Liver (tissue), 9 donors: ENCODE results near the gene SERPINA4. TPM values are rescaled to one million over a fixed set of nuclear protein-coding genes. Genes with fewer than 3 reads are reported as not detected.

Source experiments
- DNase-seq: peaks from one replicate; pipeline ENCODE4 v3.0.0-alpha.2; 2017; ENCODE audit warnings: low spot score
- H3K27ac ChIP-seq, 2 donors: one replicate each; pipeline ENCODE4 v1.7.0; 2013; ENCODE audit warnings: inconsistent platforms in 2 of 2, low read length in 2 of 2, control low read depth in 1 of 2, low read depth in 1 of 2, mild to moderate bottlenecking in 1 of 2
- H3K27me3 ChIP-seq, 4 donors: one replicate each; pipeline versions ENCODE4 v1.6.1 to v1.7.0; 2013; ENCODE audit warnings: low read length in 3 of 4, inconsistent platforms in 1 of 4, mild to moderate bottlenecking in 1 of 4, moderate library complexity in 1 of 4; ENCODE audit not compliant: control insufficient read depth in 4 of 4, insufficient read depth in 4 of 4
- H3K36me3 ChIP-seq, 4 donors: one replicate each; pipeline versions ENCODE4 v1.6.1 to v1.7.0; 2013; ENCODE audit warnings: low read length in 3 of 4, mild to moderate bottlenecking in 3 of 4, low read depth in 1 of 4, moderate library complexity in 1 of 4; ENCODE audit not compliant: control insufficient read depth in 4 of 4, insufficient read depth in 3 of 4
- H3K4me1 ChIP-seq, 4 donors: one replicate each; pipeline versions ENCODE4 v1.6.1 to v1.7.0; 2013; ENCODE audit warnings: low read length in 3 of 4, mild to moderate bottlenecking in 3 of 4, moderate library complexity in 1 of 4; ENCODE audit not compliant: control insufficient read depth in 4 of 4, insufficient read depth in 4 of 4
- H3K4me3 ChIP-seq, 3 donors: one replicate each; pipeline versions ENCODE4 v1.6.1 to v1.7.0; 2013; ENCODE audit warnings: low read length in 3 of 3, control low read depth in 1 of 3, low read depth in 1 of 3, mild to moderate bottlenecking in 1 of 3
- H3K9ac ChIP-seq, 2 donors: one replicate each; pipeline ENCODE4 v1.7.0; 2013; ENCODE audit warnings: low read length in 2 of 2, mild to moderate bottlenecking in 2 of 2, moderate library complexity in 2 of 2, control low read depth in 1 of 2, low read depth in 1 of 2
- H3K9me3 ChIP-seq, 4 donors: one replicate each; pipeline versions ENCODE4 v1.6.1 to v1.7.0; 2013; ENCODE audit warnings: low read length in 3 of 4; ENCODE audit not compliant: control insufficient read depth in 4 of 4
- EGR1 ChIP-seq, 2 donors: IDR thresholded peaks; 2 replicates each; pipeline ENCODE4 v1.6.1; 2016 to 2018; ENCODE audit warnings: antibody characterized with exemption in 2 of 2, low read depth in 2 of 2
- FOXA1 ChIP-seq: IDR thresholded peaks from 2 replicates; pipeline ENCODE4 v1.6.1; 2016; ENCODE audit warnings: antibody characterized with exemption
- FOXA2 ChIP-seq: IDR thresholded peaks from 2 replicates; pipeline ENCODE4 v1.6.1; 2016; ENCODE audit warnings: antibody characterized with exemption
- GABPA ChIP-seq, 2 donors: IDR thresholded peaks in 1 of 2; conservative IDR thresholded peaks in 1 of 2; 2 replicates each; pipeline ENCODE4 v1.6.1; 2016; ENCODE audit warnings: antibody characterized with exemption in 2 of 2, mild to moderate bottlenecking in 1 of 2, moderate library complexity in 1 of 2
- HNF4A ChIP-seq, 2 donors: conservative IDR thresholded peaks; 2 replicates each; pipeline ENCODE4 v1.6.1; 2016; ENCODE audit warnings: antibody characterized with exemption in 2 of 2, mild to moderate bottlenecking in 2 of 2
- HNF4G ChIP-seq: IDR thresholded peaks from 2 replicates; pipeline ENCODE4 v1.6.1; 2016; ENCODE audit warnings: antibody characterized with exemption
- JUND ChIP-seq, 2 donors: IDR thresholded peaks; 2 replicates each; pipeline ENCODE4 v1.6.1; 2016; ENCODE audit warnings: antibody characterized with exemption in 2 of 2
- NR2F2 ChIP-seq: IDR thresholded peaks from 2 replicates; pipeline ENCODE4 v1.6.1; 2016; ENCODE audit warnings: antibody characterized with exemption
- RAD21 ChIP-seq, 2 donors: IDR thresholded peaks; 2 replicates each; pipeline ENCODE4 v1.6.1; 2016; ENCODE audit warnings: antibody characterized with exemption in 2 of 2, mild to moderate bottlenecking in 2 of 2
- RXRA ChIP-seq, 2 donors: IDR thresholded peaks; 2 replicates each; pipeline ENCODE4 v1.6.1; 2017 to 2018; ENCODE audit warnings: antibody characterized with exemption in 2 of 2, mild to moderate bottlenecking in 1 of 2
- SP1 ChIP-seq: IDR thresholded peaks from 2 replicates; pipeline ENCODE4 v1.6.1; 2018; ENCODE audit warnings: antibody characterized with exemption, mild to moderate bottlenecking
- TAF1 ChIP-seq: conservative IDR thresholded peaks from 2 replicates; pipeline ENCODE4 v1.6.1; 2016; ENCODE audit warnings: antibody characterized with exemption, mild to moderate bottlenecking
- WGBS: extraction: QIAGEN DNeasy Blood & Tissue Kit; methylation state at CpG from one replicate; pipeline ENCODE4 v1.1.7; 2013; 5-methylcytosine and 5-hydroxymethylcytosine counted together
- polyA plus RNA-seq, 2 donors: library from polyadenylated mRNA; stranded (reverse) in 1 of 2; unstranded in 1 of 2; fragments of 200-250 nt in 1 of 2; fragments of >200 nt in 1 of 2; fragmentation: Nextera tagmentation in 1 of 2; extraction: Ambion mirVana in 1 of 2; gene quantifications; one replicate each; pipeline versions ENCODE4 v1.2.1 to v1.2.3, GENCODE V29; 2013 to 2015
- total RNA-seq, 2 donors: library from RNA; depleted of rRNA; stranded (reverse); fragments of >200 nt; gene quantifications; one replicate each; pipeline ENCODE4 v1.2.3, GENCODE V29; 2014
- TF ChIP-seq, protein P1 (sequence below): IDR thresholded peaks from 2 replicates; pipeline ENCODE4 v1.6.1; 2016; ENCODE audit warnings: antibody characterized with exemption, mild to moderate bottlenecking
- TF ChIP-seq, protein P2 (sequence below): fragments of 150-350 bp; IDR thresholded peaks from 2 replicates; pipeline ENCODE4 v1.5.1; 2017; ENCODE audit warnings: improper control_type of control experiment, low read depth, low read length; ENCODE audit not compliant: missing input control
- TF ChIP-seq, protein P3 (sequence below): IDR thresholded peaks from 2 replicates; pipeline ENCODE4 v1.6.1; 2016; ENCODE audit warnings: antibody characterized with exemption
- TF ChIP-seq, protein P4 (sequence below): IDR thresholded peaks from 2 replicates; pipeline ENCODE4 v1.6.1; 2016; ENCODE audit warnings: antibody characterized with exemption
- donor health status: healthy.
- donor health status: healthy.
- donor health status: healthy.
- donor health status: healthy.
- donor health status: healthy.

Gene SERPINA4
- total and polyA plus RNA-seq, 4 donors, result 50.5 to 150 (median 74.0) TPM

DNA sequence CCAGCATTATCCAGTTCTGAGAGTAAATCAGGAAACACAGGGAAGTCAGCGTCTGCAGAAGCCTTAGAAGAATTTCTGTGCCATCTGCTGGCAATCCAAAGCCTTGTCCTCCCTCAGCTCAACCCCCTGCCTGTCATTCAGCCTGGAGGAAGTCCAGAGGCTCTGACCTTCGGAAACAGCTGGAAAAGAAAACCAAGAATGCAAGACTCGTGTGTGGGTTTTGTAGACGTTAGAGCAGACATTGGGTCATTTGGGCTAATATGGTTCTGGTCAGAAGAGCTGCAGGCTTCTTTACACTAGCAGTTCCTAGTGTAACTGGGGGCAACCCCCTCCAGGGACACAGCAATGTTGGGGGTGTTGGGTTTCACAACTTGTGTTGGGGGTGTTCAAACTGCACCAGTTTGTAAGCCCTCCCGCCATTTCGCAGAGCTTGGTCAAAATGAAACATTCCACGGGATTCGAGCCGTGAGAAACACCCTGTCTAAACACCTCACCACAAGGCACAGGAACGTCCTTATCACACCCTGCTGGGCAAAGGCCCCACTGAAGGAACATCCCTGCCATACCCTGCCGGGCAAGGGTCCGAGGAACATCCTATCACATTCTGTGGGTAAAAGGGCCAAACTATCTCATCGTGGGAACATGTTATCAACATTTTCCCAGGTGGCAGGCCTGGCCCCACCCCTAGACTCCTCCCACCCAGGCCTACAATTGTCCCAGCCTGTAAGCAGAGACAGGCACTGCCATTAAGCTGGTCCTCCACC lies 21.0 kb upstream of the SERPINA4 start:
- Histone ChIP-seq H3K9ac (no peak overlapping the region), H3K27ac (no peak overlapping the region), H3K4me3 (no peak overlapping the region), H3K36me3 (no peaks in the 10 kb centered on the region), H3K9me3 (no peaks in the 10 kb centered on the region), H3K27me3 (no peaks in the 10 kb centered on the region), H3K4me1 (peaks cover 0 to 6% (median 0%) of the 10 kb centered on the region in 4 donors)
- 46% methylated on average over 13 of the region's 13 CpGs for WGBS
- DNase-seq, result peak; percentile 30
- TF ChIP-seq, protein P1, sequence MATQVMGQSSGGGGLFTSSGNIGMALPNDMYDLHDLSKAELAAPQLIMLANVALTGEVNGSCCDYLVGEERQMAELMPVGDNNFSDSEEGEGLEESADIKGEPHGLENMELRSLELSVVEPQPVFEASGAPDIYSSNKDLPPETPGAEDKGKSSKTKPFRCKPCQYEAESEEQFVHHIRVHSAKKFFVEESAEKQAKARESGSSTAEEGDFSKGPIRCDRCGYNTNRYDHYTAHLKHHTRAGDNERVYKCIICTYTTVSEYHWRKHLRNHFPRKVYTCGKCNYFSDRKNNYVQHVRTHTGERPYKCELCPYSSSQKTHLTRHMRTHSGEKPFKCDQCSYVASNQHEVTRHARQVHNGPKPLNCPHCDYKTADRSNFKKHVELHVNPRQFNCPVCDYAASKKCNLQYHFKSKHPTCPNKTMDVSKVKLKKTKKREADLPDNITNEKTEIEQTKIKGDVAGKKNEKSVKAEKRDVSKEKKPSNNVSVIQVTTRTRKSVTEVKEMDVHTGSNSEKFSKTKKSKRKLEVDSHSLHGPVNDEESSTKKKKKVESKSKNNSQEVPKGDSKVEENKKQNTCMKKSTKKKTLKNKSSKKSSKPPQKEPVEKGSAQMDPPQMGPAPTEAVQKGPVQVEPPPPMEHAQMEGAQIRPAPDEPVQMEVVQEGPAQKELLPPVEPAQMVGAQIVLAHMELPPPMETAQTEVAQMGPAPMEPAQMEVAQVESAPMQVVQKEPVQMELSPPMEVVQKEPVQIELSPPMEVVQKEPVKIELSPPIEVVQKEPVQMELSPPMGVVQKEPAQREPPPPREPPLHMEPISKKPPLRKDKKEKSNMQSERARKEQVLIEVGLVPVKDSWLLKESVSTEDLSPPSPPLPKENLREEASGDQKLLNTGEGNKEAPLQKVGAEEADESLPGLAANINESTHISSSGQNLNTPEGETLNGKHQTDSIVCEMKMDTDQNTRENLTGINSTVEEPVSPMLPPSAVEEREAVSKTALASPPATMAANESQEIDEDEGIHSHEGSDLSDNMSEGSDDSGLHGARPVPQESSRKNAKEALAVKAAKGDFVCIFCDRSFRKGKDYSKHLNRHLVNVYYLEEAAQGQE, result no peak
- peak in 1 of 2 donors; percentile 37 for TF ChIP-seq RAD21 (IDR thresholded peaks at IDR 0.05)

DNA sequence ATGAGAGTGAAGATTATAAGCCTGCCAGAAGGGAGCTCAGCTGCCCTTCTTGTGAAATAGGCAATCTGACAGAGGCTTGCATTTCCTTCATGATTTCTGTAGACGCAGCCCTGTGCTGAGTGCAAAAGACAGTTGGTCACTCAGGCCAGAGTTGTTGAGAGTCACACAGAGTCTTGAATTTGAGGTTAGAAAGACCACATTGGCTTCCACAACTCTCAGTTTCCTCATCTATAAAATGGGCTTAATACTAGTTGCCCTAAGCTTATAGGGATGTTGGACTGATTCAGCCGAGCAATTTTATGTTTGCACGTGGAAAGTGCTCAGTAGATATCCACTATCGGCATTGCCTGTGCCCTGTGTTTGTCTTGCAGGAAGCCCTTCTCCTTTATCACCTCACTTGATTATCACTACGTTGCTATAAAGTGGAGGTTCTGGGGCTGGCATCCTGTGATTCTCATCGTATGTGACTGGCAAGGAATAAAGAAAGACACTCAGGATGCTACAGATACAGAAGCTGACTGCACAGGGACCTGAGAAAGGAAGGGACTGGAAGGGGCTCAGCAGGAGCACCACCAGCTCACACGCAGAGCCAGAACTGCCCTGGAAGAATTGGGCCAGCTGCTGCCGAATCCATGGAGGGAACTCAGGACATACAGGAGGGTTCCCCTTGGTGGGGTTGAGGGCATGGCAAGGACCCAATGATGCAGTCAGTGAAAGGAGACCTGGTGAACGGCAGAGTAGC lies 19.8 kb upstream of the SERPINA4 start:
- TF ChIP-seq FOXA2, result no peak
- no peak for TF ChIP-seq SP1
- Histone ChIP-seq H3K4me1 (peaks cover 0 to 6% (median 0%) of the 10 kb centered on the region in 4 donors), H3K36me3 (no peaks in the 10 kb centered on the region), H3K27me3 (no peaks in the 10 kb centered on the region), H3K4me3 (no peak overlapping the region), H3K27ac (no peak overlapping the region), H3K9ac (no peak overlapping the region), H3K9me3 (peaks cover 0 to 1% (median 0%) of the 10 kb centered on the region in 4 donors)
- WGBS, result 88% methylated on average over 9 of the region's 9 CpGs
- peak; percentile 25 for DNase-seq

DNA sequence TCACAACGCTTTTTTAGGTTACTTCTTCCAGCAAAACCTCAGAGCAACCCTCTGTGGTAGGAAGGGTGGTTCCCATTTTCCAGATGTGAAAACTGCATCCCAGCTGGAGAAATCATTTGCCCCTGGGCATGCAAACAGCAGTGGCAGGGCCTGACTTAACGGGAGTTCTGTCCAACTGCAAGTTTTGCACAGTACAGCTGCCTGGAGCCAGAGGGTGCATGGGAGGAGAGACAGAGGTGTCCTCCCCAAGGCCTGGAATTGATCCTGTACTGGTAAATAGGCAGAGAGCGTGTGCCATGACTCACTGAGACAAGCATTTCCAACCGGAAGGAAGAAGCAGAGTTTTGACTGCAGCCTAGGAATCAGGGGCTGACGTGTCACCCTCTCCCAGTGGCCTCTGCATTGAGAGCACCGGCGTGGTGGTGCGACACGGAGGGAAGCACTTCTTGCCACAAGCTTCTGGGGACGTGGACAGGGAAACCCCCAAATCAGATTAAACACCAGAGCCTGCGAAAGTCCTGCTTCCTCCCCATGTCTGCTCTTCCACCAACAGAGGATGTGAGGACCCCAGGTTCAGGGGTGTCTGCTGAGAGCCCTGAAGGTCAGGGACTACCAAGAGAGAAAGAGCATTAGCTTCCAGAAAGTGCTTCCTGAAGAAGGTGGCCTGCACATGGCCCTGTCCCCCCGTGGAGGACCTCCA lies 19.0 kb upstream of the SERPINA4 start:
- 81% methylated on average over 12 of the region's 12 CpGs for WGBS
- H3K9ac ChIP-seq, result no peak overlapping the region
- peak; percentile 28 for DNase-seq
- no peak for TF ChIP-seq GABPA (IDR thresholded peaks at IDR 0.05 in 1 of 2, conservative IDR thresholded peaks at IDR 0.05 in 1 of 2)
- TF ChIP-seq FOXA1, result no peak
- TF ChIP-seq NR2F2, result no peak
- no peak for TF ChIP-seq TAF1
- TF ChIP-seq, protein P2, sequence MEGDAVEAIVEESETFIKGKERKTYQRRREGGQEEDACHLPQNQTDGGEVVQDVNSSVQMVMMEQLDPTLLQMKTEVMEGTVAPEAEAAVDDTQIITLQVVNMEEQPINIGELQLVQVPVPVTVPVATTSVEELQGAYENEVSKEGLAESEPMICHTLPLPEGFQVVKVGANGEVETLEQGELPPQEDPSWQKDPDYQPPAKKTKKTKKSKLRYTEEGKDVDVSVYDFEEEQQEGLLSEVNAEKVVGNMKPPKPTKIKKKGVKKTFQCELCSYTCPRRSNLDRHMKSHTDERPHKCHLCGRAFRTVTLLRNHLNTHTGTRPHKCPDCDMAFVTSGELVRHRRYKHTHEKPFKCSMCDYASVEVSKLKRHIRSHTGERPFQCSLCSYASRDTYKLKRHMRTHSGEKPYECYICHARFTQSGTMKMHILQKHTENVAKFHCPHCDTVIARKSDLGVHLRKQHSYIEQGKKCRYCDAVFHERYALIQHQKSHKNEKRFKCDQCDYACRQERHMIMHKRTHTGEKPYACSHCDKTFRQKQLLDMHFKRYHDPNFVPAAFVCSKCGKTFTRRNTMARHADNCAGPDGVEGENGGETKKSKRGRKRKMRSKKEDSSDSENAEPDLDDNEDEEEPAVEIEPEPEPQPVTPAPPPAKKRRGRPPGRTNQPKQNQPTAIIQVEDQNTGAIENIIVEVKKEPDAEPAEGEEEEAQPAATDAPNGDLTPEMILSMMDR, result no peak
- no peak for TF ChIP-seq RAD21 (IDR thresholded peaks at IDR 0.05)
- no peak for TF ChIP-seq JUND (IDR thresholded peaks at IDR 0.05)
- no peak for TF ChIP-seq SP1
- TF ChIP-seq HNF4G, result no peak
- no peak for TF ChIP-seq RXRA (IDR thresholded peaks at IDR 0.05)
- no peak for TF ChIP-seq EGR1 (IDR thresholded peaks at IDR 0.05; ENCODE audit: low read depth in 2 of 2)
- TF ChIP-seq, protein P3, sequence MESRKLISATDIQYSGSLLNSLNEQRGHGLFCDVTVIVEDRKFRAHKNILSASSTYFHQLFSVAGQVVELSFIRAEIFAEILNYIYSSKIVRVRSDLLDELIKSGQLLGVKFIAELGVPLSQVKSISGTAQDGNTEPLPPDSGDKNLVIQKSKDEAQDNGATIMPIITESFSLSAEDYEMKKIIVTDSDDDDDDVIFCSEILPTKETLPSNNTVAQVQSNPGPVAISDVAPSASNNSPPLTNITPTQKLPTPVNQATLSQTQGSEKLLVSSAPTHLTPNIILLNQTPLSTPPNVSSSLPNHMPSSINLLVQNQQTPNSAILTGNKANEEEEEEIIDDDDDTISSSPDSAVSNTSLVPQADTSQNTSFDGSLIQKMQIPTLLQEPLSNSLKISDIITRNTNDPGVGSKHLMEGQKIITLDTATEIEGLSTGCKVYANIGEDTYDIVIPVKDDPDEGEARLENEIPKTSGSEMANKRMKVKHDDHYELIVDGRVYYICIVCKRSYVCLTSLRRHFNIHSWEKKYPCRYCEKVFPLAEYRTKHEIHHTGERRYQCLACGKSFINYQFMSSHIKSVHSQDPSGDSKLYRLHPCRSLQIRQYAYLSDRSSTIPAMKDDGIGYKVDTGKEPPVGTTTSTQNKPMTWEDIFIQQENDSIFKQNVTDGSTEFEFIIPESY, result no peak
- TF ChIP-seq HNF4A (conservative IDR thresholded peaks at IDR 0.05), result no peak
- TF ChIP-seq, protein P4, sequence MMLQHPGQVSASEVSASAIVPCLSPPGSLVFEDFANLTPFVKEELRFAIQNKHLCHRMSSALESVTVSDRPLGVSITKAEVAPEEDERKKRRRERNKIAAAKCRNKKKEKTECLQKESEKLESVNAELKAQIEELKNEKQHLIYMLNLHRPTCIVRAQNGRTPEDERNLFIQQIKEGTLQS, result no peak

More for the DNA sequence above, 19.0 kb upstream of the SERPINA4 start:
- H3K36me3 ChIP-seq, result no peaks in the 10 kb centered on the region
- peaks cover 0 to 6% (median 0%) of the 10 kb centered on the region in 4 donors for H3K4me1 ChIP-seq
- no peak overlapping the region for H3K4me3 ChIP-seq
- H3K27ac ChIP-seq, result no peak overlapping the region
- H3K9me3 ChIP-seq, result peaks cover 0 to 5% (median 2%) of the 10 kb centered on the region in 4 donors
- H3K27me3 ChIP-seq, result no peaks in the 10 kb centered on the region
